GM15510 (cell line): ENCODE data around the gene HNRNPL.
A peak's percentile ranks its signal among the peaks of the same experiment; 100 is the strongest.

Experiments used
- POLR2A ChIP-seq: IDR thresholded peaks from 3 replicates; pipeline ENCODE4 v1.6.1; 2011; ENCODE audit warnings: borderline replicate concordance; ENCODE audit not compliant: insufficient read length; ENCODE audit errors: extremely low read depth

Gene HNRNPL

DNA sequence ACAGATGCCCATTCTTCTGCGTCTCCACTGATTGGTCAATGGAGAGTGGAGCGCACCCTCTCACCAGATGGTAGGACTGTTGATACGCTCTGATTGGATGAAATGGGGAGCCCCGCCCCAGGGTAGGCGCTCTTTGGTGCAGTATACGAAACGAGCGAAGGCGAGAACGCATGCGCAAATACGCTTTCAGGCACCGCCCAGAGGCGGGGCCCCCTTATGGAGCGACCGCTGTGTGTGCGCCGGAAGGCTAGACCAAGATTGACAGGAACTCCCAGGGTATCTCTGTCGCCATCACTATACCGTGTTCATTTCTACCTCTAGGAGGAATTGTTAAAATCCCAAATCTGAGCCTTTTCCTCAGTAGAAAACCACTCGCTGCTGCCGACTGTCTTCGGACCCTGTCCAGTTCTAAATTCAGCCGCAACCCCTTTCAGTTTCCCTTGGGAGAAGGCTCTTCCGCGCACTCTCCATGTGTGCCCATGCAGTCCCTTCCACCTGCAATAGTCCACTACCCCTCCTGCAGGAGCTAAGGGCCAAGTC is 720 bp upstream of the HNRNPL start:
- TF ChIP-seq POLR2A, result peak; percentile 73

DNA sequence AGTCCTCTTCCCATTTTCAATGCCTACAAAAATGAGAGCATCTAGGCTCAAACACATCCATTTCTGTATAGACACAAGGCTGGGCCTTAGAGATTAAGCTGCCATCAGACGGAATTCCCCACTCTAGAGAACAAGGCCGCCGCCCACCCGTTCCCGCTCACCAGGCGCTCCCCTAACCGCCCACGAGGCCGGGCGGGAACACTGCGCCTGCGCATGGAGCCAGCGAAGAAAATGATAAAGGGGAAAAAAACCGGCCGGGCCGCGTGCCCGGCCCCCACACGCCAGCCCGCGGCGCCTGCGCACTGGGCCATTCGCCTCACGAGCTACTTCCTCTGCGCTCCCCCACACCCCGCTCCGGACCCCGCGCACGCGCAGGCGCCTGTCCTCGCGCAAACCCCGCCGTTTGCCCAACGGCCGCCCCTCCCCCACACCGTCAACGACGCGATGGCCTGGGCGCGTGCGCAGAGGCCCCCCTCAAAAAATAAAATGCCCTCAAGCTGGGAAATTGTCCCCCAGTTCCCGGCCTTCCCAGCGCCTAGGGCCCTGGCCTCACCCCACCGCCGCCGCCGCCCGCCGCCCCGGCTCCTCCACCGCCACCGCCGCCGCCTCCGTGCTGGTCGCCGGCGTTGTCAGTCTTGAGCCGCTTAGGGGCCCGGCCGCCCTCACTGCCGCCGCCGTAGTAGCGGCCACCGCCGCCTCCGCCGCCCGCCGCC is 483 bp downstream of the HNRNPL start:
- peak; percentile 12 for TF ChIP-seq POLR2A

GRCh38 chr19:38848299-38849146 is 1.3 kb downstream of the HNRNPL start:
- TF ChIP-seq POLR2A, result no peak

DNA sequence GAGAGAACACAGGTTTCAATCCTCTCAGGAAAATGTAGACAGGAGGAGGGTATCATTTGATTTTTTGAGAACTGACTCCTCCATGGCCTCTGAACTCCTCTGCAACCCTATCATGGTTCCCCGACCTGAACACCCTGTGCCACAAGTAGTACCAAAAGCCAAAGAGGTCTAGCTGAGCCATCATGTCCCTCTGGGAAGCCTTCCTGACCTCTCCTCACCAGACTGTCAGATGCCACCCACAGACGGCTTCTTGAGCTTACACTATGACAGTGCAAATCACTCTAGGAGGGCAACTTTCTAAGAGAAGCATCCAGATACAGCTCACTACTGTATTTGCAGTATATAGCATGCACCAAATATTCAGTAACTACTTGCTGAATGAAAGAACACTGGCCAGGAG is 3.7 kb downstream of the HNRNPL start:
- TF ChIP-seq POLR2A, result no peak

GRCh38 chr19:38845374-38846024 is 4.3 kb downstream of the HNRNPL start:
- no peak for TF ChIP-seq POLR2A

GRCh38 chr19:38844093-38844686 is 5.6 kb downstream of the HNRNPL start:
- TF ChIP-seq POLR2A, result no peak

GRCh38 chr19:38843175-38843758 is 6.5 kb downstream of the HNRNPL start:
- TF ChIP-seq POLR2A, result no peak

GRCh38 chr19:38842439-38843174 is 7.2 kb downstream of the HNRNPL start:
- no peak for TF ChIP-seq POLR2A

DNA sequence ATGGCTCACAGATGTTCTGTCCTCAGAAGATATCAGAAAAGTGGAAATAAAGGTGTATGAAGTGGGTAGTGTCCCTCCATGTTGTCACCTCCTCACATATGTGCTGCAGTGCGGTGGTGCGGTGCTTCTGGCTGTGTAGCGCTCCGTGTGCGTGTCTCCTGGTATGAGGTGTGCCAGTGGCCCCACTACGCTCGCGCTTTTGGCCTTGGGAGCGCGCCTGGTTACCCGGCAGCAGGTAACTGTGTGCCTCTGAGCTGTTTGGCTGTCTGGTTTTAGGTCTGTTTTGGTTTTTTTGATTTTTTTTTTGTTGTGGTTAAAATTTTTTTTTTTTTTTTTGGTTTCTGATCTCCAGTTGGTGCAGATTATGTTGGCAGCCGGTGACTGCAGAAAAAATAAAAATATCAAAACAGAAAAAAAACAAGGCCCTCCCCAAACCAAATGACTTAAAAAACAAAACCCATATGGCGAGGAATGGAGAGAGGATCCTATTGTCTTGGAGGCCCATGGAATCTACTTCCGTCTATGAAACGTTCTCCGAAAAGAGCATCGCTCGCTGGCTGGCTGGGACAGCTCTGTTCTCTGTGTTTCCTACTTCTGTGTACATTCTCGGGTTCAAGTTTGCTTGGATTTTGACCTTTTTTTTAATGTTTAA is 7.9 kb downstream of the HNRNPL start:
- no peak for TF ChIP-seq POLR2A

- no peak for TF ChIP-seq POLR2A
Measured at GRCh38 chr19:38841180-38841766, 8.5 kb downstream of the HNRNPL start.

DNA sequence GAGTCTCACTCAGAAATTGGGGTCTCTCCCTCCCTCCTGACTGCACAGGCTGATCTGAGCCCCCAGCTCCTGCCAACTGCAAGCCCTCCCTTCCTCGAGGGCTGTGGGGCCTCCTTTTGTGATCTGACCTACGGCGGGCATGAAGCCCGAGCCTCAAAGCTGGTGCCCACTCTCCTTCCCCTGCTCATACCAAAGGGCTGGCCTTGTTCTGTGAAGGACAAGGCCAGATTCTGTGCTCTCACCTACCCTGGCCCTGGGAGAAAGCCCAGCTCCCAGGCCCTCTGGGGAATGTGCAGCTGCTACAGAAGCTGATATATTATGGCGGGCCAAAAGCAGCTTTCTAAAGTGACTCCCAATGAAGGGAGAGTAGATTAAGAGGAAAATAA is 9.2 kb downstream of the HNRNPL start:
- no peak for TF ChIP-seq POLR2A

DNA sequence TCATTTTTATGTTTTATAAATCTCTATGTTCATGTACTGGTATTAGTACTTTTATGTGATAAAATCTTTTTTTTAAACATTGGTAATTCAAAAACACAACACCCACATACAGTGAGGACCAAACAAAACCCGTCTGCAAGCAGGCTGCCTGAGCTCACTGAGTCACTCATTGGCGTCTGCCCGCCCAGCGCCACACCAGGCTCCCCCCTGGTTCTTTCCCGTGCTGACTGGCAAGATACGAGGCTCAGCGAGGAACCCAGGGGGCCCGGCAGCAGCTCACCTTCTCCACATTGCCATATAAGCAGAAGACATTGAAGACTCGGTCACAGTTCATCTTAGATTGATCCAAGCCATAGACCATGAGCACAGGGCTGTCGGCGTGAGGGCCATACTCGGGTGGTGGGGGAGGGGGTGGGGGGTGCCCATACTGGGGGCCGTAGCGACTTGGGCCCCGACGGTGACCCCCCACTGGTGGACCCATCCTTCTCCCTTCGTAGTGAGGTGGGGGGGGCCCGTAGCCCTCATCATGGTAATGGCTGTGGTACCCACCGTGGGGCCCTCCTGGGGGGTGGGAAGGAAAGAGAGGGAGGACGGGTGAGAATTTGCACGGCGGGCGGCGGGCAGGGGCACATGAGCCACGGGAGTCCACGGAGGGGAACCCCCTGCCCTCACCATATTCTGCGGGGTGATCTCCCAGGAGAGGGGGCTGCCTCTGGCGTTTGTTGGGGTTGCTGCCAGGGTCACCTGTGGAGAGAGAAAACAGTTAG is 9.8 kb downstream of the HNRNPL start:
- TF ChIP-seq POLR2A, result no peak
